Measurements from ENCODE around the gene PCNX4.

Gene PCNX4

DNA sequence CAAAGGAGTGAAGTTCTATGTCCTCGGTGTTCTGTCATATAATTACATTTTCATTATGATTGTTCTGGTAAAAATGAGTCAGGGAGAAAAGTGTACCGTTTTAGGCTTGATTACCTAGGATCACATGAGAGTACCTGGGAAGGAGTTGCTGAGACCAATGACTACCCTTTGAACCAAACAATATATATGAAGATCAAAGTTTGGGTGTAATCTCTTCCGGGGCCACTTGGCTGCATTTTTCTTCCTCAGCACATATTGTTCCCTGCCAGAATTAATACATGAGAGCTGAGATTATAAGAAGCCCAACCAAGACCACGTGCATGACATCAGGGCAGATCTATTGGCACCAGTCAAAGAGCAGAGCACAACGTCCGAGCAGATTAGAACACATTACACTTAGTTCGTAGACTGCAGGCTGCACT is 114.5 kb downstream of the PCNX4 start:
- no peak for TF ChIP-seq CTCF (IDR thresholded peaks at IDR 0.05; ENCODE audit: low read depth, low read length)
- no peak for DNase-seq (ENCODE audit: extremely low read depth, low read depth)

- TF ChIP-seq CTCF (IDR thresholded peaks at IDR 0.05; ENCODE audit: low read depth, low read length), result no peak
- DNase-seq (ENCODE audit: extremely low read depth, low read depth), result no peak
Observed at GRCh38 chr14:60206837-60207533, 115.3 kb downstream of the PCNX4 start.

GRCh38 chr14:60210703-60211102 is 119.0 kb downstream of the PCNX4 start:
- no peak for TF ChIP-seq CTCF (IDR thresholded peaks at IDR 0.05; ENCODE audit: low read depth, low read length)
- no peak for DNase-seq (ENCODE audit: extremely low read depth, low read depth)

DNA sequence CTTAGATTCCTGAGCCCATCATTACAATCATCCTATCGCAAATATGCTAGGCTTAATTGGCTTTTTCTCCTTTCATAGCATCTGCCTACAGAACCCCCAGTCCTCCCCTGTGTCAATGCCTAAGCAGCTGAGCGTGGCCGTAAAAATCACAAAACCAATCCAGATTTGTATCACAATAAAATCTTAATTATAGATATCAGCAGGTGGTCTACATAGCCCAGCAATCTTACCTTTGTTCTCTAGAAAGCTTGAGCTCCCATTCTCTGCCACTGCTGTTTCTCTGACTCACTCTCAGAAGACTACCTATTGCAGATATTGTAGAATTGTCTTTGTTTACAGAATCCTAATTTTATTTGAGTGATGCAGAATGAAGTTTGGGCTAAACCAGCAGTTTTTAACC is 119.4 kb downstream of the PCNX4 start:
- no peak for TF ChIP-seq CTCF (IDR thresholded peaks at IDR 0.05; ENCODE audit: low read depth, low read length)
- DNase-seq (ENCODE audit: extremely low read depth, low read depth), result no peak

- DNase-seq (ENCODE audit: extremely low read depth, low read depth), result no peak
- no peak for TF ChIP-seq CTCF (IDR thresholded peaks at IDR 0.05; ENCODE audit: low read depth, low read length)
Observed at GRCh38 chr14:60212503-60213371, 121.0 kb downstream of the PCNX4 start.

DNA sequence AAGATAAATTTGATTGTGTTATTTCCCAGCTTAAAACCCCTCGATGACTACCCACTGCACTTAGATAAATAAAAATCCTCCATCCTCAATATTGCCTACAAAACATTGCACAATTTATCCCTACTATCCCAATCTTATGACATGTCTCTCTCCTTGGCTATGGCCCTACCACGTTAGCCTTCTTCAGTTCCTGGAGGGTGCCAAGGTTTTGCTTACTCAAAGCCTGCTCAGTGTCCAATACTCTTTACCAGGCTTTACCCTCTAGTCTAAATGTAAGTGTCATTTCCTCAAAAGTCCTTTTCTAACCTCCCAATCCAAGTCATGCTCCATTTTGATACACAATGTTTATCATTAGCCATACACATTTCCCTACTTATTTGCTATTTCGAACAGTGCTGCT is 122.3 kb downstream of the PCNX4 start:
- no peak for DNase-seq (ENCODE audit: extremely low read depth, low read depth)
- no peak for TF ChIP-seq CTCF (IDR thresholded peaks at IDR 0.05; ENCODE audit: low read depth, low read length)

Data from AG09319 (cell line).